Thyroid gland (tissue), 4 donors: Measurements from ENCODE around the gene NAP1L4. TPM values are rescaled to one million over a fixed set of nuclear protein-coding genes. Genes with fewer than 3 reads are reported as not detected.

Source experiments
- DNase-seq, 2 donors: peaks; one replicate each; pipeline ENCODE4 v3.0.0-alpha.2; 2019
- H3K27ac ChIP-seq, 3 donors: fragments of 200-600 bp; sonication (generic); 1 replicate in 2 of 3; 2 replicates in 1 of 3; pipeline ENCODE4 v1.5.1; 2016 to 2019; ENCODE audit warnings: mild to moderate bottlenecking in 1 of 3, moderate library complexity in 1 of 3
- H3K27me3 ChIP-seq: fragments of 200-600 bp; sonication (generic); one replicate; pipeline ENCODE4 v1.5.1; 2019
- H3K36me3 ChIP-seq, 2 donors: fragments of 200-600 bp; sonication (generic); one replicate each; pipeline ENCODE4 v1.5.1; 2016 to 2019
- H3K4me1 ChIP-seq, 2 donors: fragments of 200-600 bp; sonication (generic); one replicate each; pipeline ENCODE4 v1.5.1; 2017 to 2019
- H3K4me3 ChIP-seq, 3 donors: fragments of 200-600 bp; sonication (generic); replicated peaks in 1 of 3; 1 replicate in 2 of 3; 2 replicates in 1 of 3; pipeline ENCODE4 v1.5.1; 2016; ENCODE audit warnings: mild to moderate bottlenecking in 1 of 3
- H3K9me3 ChIP-seq: fragments of 200-600 bp; sonication (generic); one replicate; pipeline ENCODE4 v1.5.1; 2017
- CTCF ChIP-seq, 6 experiments: fragments of 200-600 bp in 3 of 6; fragments of 450-650 bp in 3 of 6; sonication (generic) in 3 of 6; IDR thresholded peaks; one replicate each; pipeline ENCODE4 v1.5.1; 2016 to 2019; ENCODE audit warnings: antibody characterized with exemption in 6 of 6, mild to moderate bottlenecking in 2 of 6, inconsistent platforms in 1 of 6, moderate library complexity in 1 of 6
- POLR2A ChIP-seq, 2 donors: fragments of 450-650 bp; IDR thresholded peaks; one replicate each; pipeline ENCODE4 v1.6.1; 2017; ENCODE audit warnings: antibody characterized with exemption in 2 of 2, mild to moderate bottlenecking in 2 of 2, moderate library complexity in 1 of 2
- WGBS, 2 donors: methylation state at CpG; one replicate each; pipeline ENCODE4 v1.1.5; 2017; 5-methylcytosine and 5-hydroxymethylcytosine counted together
- intact Hi-C: fragments of 100-400 bp; cut with DNase I; formaldehyde crosslinking; loops from one replicate; pipeline ENCODE4 v1.15.1; 2023
- total RNA-seq, 4 donors: library from RNA; depleted of rRNA; stranded (reverse); fragments of >200 nt; gene quantifications; one replicate each; pipeline ENCODE4 v1.2.3, GENCODE V29; 2016

The NAP1L4 gene
- total RNA-seq, 4 donors from 2014 or later, result 104 to 117 (median 108) TPM

GRCh38 chr11:3000032-3000961, 8.2 kb upstream of the NAP1L4 start:
- Histone ChIP-seq H3K27ac (peak overlapping the region; percentile 92 to 98 (median 94)), H3K27me3 (no peaks in the 10 kb centered on the region), H3K4me3 (no peak overlapping the region), H3K9me3 (no peaks in the 10 kb centered on the region), H3K4me1 (peaks cover 36 to 50% of the 10 kb centered on the region in 2 donors), H3K36me3 (peaks cover 5 to 8% of the 10 kb centered on the region in 2 donors)
- intact Hi-C loops, result no loop called here
- 45 to 50% methylated on average over 12 to 17 of the region's 17 CpGs for WGBS, 2 donors
- TF ChIP-seq CTCF (IDR thresholded peaks at IDR 0.05), result no peak
- TF ChIP-seq POLR2A (IDR thresholded peaks at IDR 0.05), result peak in 1 of 2 donors; percentile 53
- DNase-seq, result peak; percentile 100

- intact Hi-C loops, result no loop called here
- no peak for TF ChIP-seq CTCF (IDR thresholded peaks at IDR 0.05)
- no peak for TF ChIP-seq POLR2A (IDR thresholded peaks at IDR 0.05)
- peak overlapping the region; percentile 69 to 94 (median 92) for H3K27ac ChIP-seq
- no peaks in the 10 kb centered on the region for H3K27me3 ChIP-seq
- no peaks in the 10 kb centered on the region for H3K9me3 ChIP-seq
- DNase-seq, result no peak
- 77 to 84% methylated on average over 10 of the region's 10 CpGs for WGBS, 2 donors
- H3K4me3 ChIP-seq, result no peak overlapping the region
- H3K36me3 ChIP-seq, result peaks cover 5 to 8% of the 10 kb centered on the region in 2 donors
- H3K4me1 ChIP-seq, result peaks cover 29 to 46% of the 10 kb centered on the region in 2 donors
Observed at GRCh38 chr11:2999464-2999998, 7.4 kb upstream of the NAP1L4 start.

- WGBS, 2 donors, result 84 to 93% methylated on average over 6 to 7 of the region's 7 CpGs
- Histone ChIP-seq H3K36me3 (no peaks in the 10 kb centered on the region), H3K9me3 (no peaks in the 10 kb centered on the region), H3K4me1 (peaks cover 25 to 34% of the 10 kb centered on the region in 2 donors), H3K27me3 (no peaks in the 10 kb centered on the region), H3K4me3 (no peak overlapping the region), H3K27ac (no peak overlapping the region)
- TF ChIP-seq CTCF (IDR thresholded peaks at IDR 0.05) (no peak), POLR2A (IDR thresholded peaks at IDR 0.05) (no peak)
- DNase-seq, result no peak
- intact Hi-C loops, result no loop called here
Observed at GRCh38 chr11:2998073-2998850, 6.1 kb upstream of the NAP1L4 start.

GRCh38 chr11:2997406-2997805, 5.3 kb upstream of the NAP1L4 start:
- intact Hi-C loops, result no loop called here
- H3K27me3 ChIP-seq, result no peaks in the 10 kb centered on the region
- DNase-seq, result no peak
- H3K27ac ChIP-seq, result no peak overlapping the region
- no peaks in the 10 kb centered on the region for H3K36me3 ChIP-seq
- TF ChIP-seq POLR2A (IDR thresholded peaks at IDR 0.05) (no peak), CTCF (IDR thresholded peaks at IDR 0.05) (no peak)
- 88 to 93% methylated on average over 4 of the region's 4 CpGs for WGBS, 2 donors
- H3K4me3 ChIP-seq, result no peak overlapping the region
- peaks cover 30 to 31% of the 10 kb centered on the region in 2 donors for H3K4me1 ChIP-seq
- H3K9me3 ChIP-seq, result no peaks in the 10 kb centered on the region
